T-helper 17 cell (primary cell): ENCODE measurements around the gene COPE. TPM values are rescaled to one million over a fixed set of nuclear protein-coding genes. Genes with fewer than 3 reads are reported as not detected.

Experiments used
- ATAC-seq: fragments of 150-1000 bp; cut with Tn5 transposase; 2 replicates; pipeline ENCODE4 v1.10.0; 2021; ENCODE audit warnings: mild to moderate bottlenecking, moderate library complexity
- DNase-seq, 3 donors: peaks; one replicate each; pipeline versions ENCODE4 v3.0.0 to v3.0.0-alpha.2; 2020 to 2021
- H3K9me3 ChIP-seq: one replicate; pipeline ENCODE4 v1.7.0; 2013; ENCODE audit warnings: low read length, mild to moderate bottlenecking; ENCODE audit not compliant: control insufficient read depth, poor library complexity, severe bottlenecking
- H3K27ac Mint-ChIP-seq: one replicate; pipeline ENCODE4 v1.8.0; 2022; ENCODE audit warnings: mild to moderate bottlenecking, moderate library complexity, mixed read lengths
- H3K27me3 Mint-ChIP-seq: one replicate; pipeline ENCODE4 v1.8.0; 2022; ENCODE audit warnings: mixed read lengths
- H3K36me3 Mint-ChIP-seq: one replicate; pipeline ENCODE4 v1.8.0; 2022; ENCODE audit warnings: low read depth, mixed read lengths
- H3K4me1 Mint-ChIP-seq: one replicate; pipeline ENCODE4 v1.8.0; 2022; ENCODE audit warnings: mild to moderate bottlenecking, mixed read lengths
- H3K4me3 Mint-ChIP-seq: one replicate; pipeline ENCODE4 v1.8.0; 2022; ENCODE audit warnings: mild to moderate bottlenecking, moderate library complexity, mixed read lengths
- total RNA-seq, 4 donors: library from RNA in 2 of 4; stranded (reverse) in 2 of 4; gene quantifications; one replicate each; pipeline ENCODE4 v1.2.3 and lab custom pipeline; 2022 to 2026

Gene COPE
- total RNA-seq, 2 donors from 2014 or later: 166 to 185 TPM

DNA sequence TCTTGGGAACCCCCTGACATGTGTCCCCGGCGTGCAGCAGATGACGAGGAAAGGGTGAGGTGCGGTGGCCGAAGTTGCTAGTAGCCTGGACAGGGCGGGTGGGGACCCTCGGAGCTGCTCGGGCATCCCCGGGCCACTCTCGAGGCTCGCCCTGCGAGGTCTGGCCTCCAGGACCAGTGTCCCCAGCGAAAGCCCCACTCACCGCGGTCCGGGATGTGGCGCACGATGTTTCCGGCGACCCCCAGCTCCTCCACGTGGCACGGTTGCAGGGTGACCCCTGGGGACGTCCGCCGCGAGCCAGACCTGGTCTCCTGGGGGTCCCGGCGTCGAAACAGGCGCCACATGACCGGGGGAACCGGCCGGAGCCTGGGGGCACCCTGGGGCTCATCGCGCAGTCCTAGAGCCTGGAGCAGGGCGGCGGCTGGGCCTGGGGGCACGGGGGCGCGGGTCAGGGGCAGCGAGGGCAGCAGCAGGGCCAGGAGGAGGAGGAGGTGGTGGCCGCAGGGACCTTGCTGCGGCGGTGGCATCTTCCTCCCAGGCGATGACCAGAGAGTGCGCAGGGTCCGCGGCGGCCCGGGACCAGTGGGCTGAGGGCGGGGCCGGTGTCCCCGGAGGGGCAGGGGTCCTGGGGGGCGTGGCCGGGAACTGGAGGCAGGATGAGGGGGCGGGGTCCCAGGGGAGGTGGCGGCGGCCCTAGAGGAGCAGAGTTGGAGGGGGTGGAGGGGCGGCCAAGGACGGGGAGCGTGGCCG, 49.2 kb downstream of the COPE start:
- Mint-ChIP-seq H3K27me3 (peaks cover 11% of the 10 kb centered on the region), H3K27ac (no peak overlapping the region), H3K36me3 (peaks cover 4% of the 10 kb centered on the region), H3K4me3 (no peak overlapping the region), H3K4me1 (peaks cover 11% of the 10 kb centered on the region)
- DNase-seq: no peak
- no peak for ATAC-seq
- H3K9me3 ChIP-seq: no peaks in the 10 kb centered on the region

DNA sequence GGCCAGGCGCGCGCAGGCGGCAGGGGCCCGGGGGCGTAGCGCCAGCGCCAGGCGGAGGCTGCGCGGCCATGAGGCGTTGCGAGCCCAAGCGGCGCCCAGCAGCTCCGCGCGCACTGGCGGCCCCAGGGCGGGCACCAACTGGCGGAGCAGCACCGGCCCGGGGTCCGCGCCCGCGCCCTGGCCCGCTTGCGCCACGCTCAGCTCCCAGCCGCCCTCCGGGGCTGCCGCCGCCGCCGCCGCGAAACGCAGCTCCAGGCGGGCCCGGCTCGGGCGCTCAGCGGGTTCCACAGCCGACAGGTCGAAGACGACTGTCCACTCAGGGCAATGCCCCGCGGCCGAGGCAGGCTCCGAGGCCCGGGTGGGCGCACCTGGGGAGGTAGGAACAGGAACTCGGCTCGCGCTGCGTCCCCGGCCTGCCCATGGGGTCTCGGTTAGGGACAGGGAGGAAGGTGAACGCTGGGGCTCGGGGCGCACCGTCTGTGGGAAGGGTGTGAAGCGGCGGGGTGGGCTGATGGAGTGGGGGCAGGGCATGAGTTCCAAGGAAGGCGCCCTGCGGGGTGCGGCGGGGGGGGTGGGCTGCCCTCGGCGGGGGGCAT, 50.1 kb downstream of the COPE start:
- no peak overlapping the region for H3K4me3 Mint-ChIP-seq
- H3K9me3 ChIP-seq: no peaks in the 10 kb centered on the region
- H3K36me3 Mint-ChIP-seq: peaks cover 4% of the 10 kb centered on the region
- DNase-seq (no peak), ATAC-seq (no peak)
- no peak overlapping the region for H3K27ac Mint-ChIP-seq
- peaks cover 11% of the 10 kb centered on the region for H3K27me3 Mint-ChIP-seq
- peaks cover 11% of the 10 kb centered on the region for H3K4me1 Mint-ChIP-seq

DNA sequence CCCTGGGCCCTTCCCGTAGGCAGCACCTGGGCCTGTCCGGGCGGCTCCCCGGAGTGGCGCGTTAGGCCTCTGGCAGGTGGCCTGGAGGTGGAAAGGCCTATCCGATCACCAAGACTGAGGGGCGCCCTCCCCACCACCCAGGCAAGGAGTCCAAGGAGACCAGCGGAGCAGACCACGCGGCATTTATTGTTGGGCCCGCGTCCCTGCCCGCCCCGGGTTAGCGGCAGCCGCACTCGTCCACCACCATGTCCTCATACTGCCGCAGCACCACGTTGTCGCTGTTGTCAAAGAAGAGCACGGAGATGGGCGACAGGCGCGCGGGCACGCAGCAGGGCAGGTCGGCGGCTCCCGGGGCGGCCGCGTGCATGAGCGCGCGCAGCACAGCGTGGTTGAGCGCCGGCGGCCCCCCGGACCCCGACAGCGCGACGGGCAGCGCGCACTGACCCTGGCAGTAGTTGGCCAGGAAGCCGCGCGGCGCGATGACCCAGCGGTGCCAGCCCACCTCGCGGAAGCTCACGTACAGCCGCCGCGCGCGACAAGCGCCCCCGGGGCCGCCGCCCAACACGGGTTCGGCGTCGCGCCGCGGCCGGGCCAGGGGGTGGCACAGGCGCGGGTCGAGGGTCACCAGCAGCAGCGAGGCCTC, 50.7 kb downstream of the COPE start:
- Mint-ChIP-seq H3K36me3 (peaks cover 4% of the 10 kb centered on the region), H3K27me3 (peaks cover 11% of the 10 kb centered on the region), H3K27ac (no peak overlapping the region), H3K4me1 (peaks cover 11% of the 10 kb centered on the region), H3K4me3 (peak overlapping the region; percentile 25)
- ATAC-seq (no peak), DNase-seq (no peak)
- H3K9me3 ChIP-seq: no peaks in the 10 kb centered on the region

- peaks cover 6% of the 10 kb centered on the region for H3K27me3 Mint-ChIP-seq
- H3K4me1 Mint-ChIP-seq: peaks cover 11% of the 10 kb centered on the region
- H3K4me3 Mint-ChIP-seq: peak overlapping the region; percentile 25
- H3K9me3 ChIP-seq: no peaks in the 10 kb centered on the region
- peaks cover 4% of the 10 kb centered on the region for H3K36me3 Mint-ChIP-seq
- H3K27ac Mint-ChIP-seq: no peak overlapping the region
- ATAC-seq (no peak), DNase-seq (no peak)
Observed at GRCh38 chr19:18867751-18868150, 51.4 kb downstream of the COPE start.

DNA sequence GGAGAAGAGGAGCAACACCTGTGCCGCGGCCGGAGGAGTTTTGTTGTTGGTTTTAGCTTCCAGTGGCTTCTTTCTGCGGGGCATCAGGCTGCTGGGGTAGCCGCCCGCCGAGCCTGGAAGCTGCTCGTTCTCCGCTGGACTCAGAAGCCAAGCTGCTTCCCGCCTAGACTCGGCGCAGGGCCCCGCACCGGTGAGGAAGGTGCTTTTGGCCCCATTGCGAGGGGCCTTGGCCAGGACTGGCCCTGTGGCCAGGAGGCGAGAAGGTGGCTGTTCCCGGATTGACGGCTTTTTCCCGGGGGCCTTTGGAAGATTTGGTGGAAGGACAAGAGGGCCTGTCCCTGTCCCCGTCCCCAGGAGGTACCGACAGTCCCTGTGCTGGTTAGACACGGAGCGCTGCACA, 52.0 kb downstream of the COPE start:
- Mint-ChIP-seq H3K36me3 (peaks cover 4% of the 10 kb centered on the region), H3K27ac (peak overlapping the region; percentile 79), H3K4me3 (no peak overlapping the region), H3K4me1 (peaks cover 11% of the 10 kb centered on the region), H3K27me3 (peaks cover 6% of the 10 kb centered on the region)
- DNase-seq (no peak), ATAC-seq (no peak)
- no peaks in the 10 kb centered on the region for H3K9me3 ChIP-seq

GRCh38 chr19:18866800-18867123, 52.4 kb downstream of the COPE start:
- H3K4me1 Mint-ChIP-seq: peaks cover 10% of the 10 kb centered on the region
- H3K9me3 ChIP-seq: no peaks in the 10 kb centered on the region
- H3K27ac Mint-ChIP-seq: peak overlapping the region; percentile 79
- DNase-seq (no peak), ATAC-seq (peak; percentile 3)
- H3K27me3 Mint-ChIP-seq: peaks cover 5% of the 10 kb centered on the region
- no peak overlapping the region for H3K4me3 Mint-ChIP-seq
- peaks cover 4% of the 10 kb centered on the region for H3K36me3 Mint-ChIP-seq

- H3K9me3 ChIP-seq: no peaks in the 10 kb centered on the region
- DNase-seq (peak; percentile 52 to 71 (median 65)), ATAC-seq (peak; percentile 79)
- no peaks in the 10 kb centered on the region for H3K27me3 Mint-ChIP-seq
- H3K4me3 Mint-ChIP-seq: no peak overlapping the region
- peak overlapping the region; percentile 79 for H3K27ac Mint-ChIP-seq
- peaks cover 7% of the 10 kb centered on the region for H3K4me1 Mint-ChIP-seq
- H3K36me3 Mint-ChIP-seq: peaks cover 4% of the 10 kb centered on the region
Observed at GRCh38 chr19:18865973-18866799, 53.0 kb downstream of the COPE start.

- no peak for DNase-seq
- no peak for ATAC-seq
- no peak overlapping the region for H3K4me3 Mint-ChIP-seq
- H3K27ac Mint-ChIP-seq: peak overlapping the region; percentile 79
- H3K27me3 Mint-ChIP-seq: no peaks in the 10 kb centered on the region
- no peaks in the 10 kb centered on the region for H3K9me3 ChIP-seq
- H3K4me1 Mint-ChIP-seq: peaks cover 3% of the 10 kb centered on the region
- H3K36me3 Mint-ChIP-seq: no peaks in the 10 kb centered on the region
Observed at GRCh38 chr19:18865106-18865972, 53.8 kb downstream of the COPE start.

- H3K27ac Mint-ChIP-seq: no peak overlapping the region
Observed at GRCh38 chr19:18863843-18864362, 55.3 kb downstream of the COPE start.

GRCh38 chr19:18862976-18863842, 56.0 kb downstream of the COPE start:
- H3K4me1 Mint-ChIP-seq: peaks cover 3% of the 10 kb centered on the region
- DNase-seq (no peak), ATAC-seq (no peak)
- no peaks in the 10 kb centered on the region for H3K9me3 ChIP-seq
- no peak overlapping the region for H3K27ac Mint-ChIP-seq
- no peaks in the 10 kb centered on the region for H3K27me3 Mint-ChIP-seq
- no peaks in the 10 kb centered on the region for H3K36me3 Mint-ChIP-seq
- no peak overlapping the region for H3K4me3 Mint-ChIP-seq

More at GRCh38 chr19:18863843-18864362, 55.3 kb downstream of the COPE start:
- H3K27me3 Mint-ChIP-seq: no peaks in the 10 kb centered on the region
- H3K36me3 Mint-ChIP-seq: no peaks in the 10 kb centered on the region
- ATAC-seq (no peak), DNase-seq (no peak)
- peaks cover 3% of the 10 kb centered on the region for H3K4me1 Mint-ChIP-seq
- H3K4me3 Mint-ChIP-seq: no peak overlapping the region
- no peaks in the 10 kb centered on the region for H3K9me3 ChIP-seq

DNA sequence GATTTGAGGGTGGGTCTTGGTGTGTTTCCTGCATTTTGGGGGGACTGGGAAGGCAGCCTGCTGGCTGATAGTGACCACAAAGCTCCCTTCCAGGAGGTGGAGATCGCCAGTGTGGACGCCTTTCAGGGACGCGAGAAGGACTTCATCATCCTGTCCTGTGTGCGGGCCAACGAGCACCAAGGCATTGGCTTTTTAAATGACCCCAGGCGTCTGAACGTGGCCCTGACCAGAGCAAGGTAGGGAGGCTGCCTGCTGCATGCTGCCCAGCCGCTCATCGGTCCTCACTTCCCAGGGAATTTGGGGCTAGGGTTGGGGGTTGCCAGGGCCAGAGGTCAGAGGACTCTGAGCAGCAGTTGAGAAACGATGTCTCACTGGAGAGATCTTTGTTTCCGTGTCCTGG, 57.3 kb downstream of the COPE start:
- no peak overlapping the region for H3K4me3 Mint-ChIP-seq
- H3K27ac Mint-ChIP-seq: no peak overlapping the region
- no peak for ATAC-seq
- peaks cover 4% of the 10 kb centered on the region for H3K4me1 Mint-ChIP-seq
- no peaks in the 10 kb centered on the region for H3K27me3 Mint-ChIP-seq
- no peak for DNase-seq
- no peaks in the 10 kb centered on the region for H3K9me3 ChIP-seq
- no peaks in the 10 kb centered on the region for H3K36me3 Mint-ChIP-seq
